BLaER1 treated with 17β-estradiol and CSF1 and Interleukin-3, amounts not matched to agents 10 nM and 100 nM (cell line): ENCODE data around the gene HIC1.

Experiments used
- H3K27ac ChIP-seq, 11 experiments: shearing (Covaris generic); formaldehyde crosslinking; 2 replicates each; pipeline ENCODE4 v1.8.1; 2022
- H3K27me3 ChIP-seq, 11 experiments: shearing (Covaris generic); formaldehyde crosslinking; 2 replicates each; pipeline ENCODE4 v1.8.1; 2022
- H3K36me3 ChIP-seq, 11 experiments: shearing (Covaris generic); formaldehyde crosslinking; 2 replicates each; pipeline ENCODE4 v1.8.1; 2022
- H3K4me1 ChIP-seq, 10 experiments: shearing (Covaris generic); formaldehyde crosslinking; 2 replicates each; pipeline ENCODE4 v1.8.1; 2022
- H3K4me2 ChIP-seq, 11 experiments: shearing (Covaris generic); formaldehyde crosslinking; 2 replicates each; pipeline ENCODE4 v1.8.1; 2022
- H3K4me3 ChIP-seq, 10 experiments: shearing (Covaris generic); formaldehyde crosslinking; 2 replicates each; pipeline ENCODE4 v1.8.1; 2022
- H3K9ac ChIP-seq, 11 experiments: shearing (Covaris generic); formaldehyde crosslinking; 2 replicates each; pipeline ENCODE4 v1.8.1; 2022
- H3K9me3 ChIP-seq, 11 experiments: shearing (Covaris generic); formaldehyde crosslinking; replicated peaks in 1 of 11; 2 replicates each; pipeline ENCODE4 v1.8.1; 2022
- H4K20me1 ChIP-seq, 11 experiments: shearing (Covaris generic); formaldehyde crosslinking; 2 replicates each; pipeline ENCODE4 v1.8.1; 2022
- Cebpa-rat ChIP-seq, 11 experiments: shearing (Covaris generic); IDR thresholded peaks; 2 replicates each; pipeline ENCODE4 v1.8.1; 2022

The HIC1 gene

GRCh38 chr17:2037155-2037554 lies 17.7 kb upstream of the HIC1 start:
- Histone ChIP-seq H3K27me3 (no peaks in the 10 kb centered on the region), H3K4me1 (peaks cover 25 to 40% (median 33%) of the 10 kb centered on the region in 10 experiments), H3K36me3 (peaks cover 18 to 58% (median 43%) of the 10 kb centered on the region in 11 experiments), H3K27ac (no peak overlapping the region), H3K4me2 (no peak overlapping the region), H4K20me1 (peaks cover 0 to 19% (median 4%) of the 10 kb centered on the region in 11 experiments; a peak in 7 of 22 replicates), H3K9ac (no peak overlapping the region; a peak in 1 of 22 replicates), H3K4me3 (no peak overlapping the region), H3K9me3 (no peaks in the 10 kb centered on the region)
- TF ChIP-seq Cebpa-rat (IDR thresholded peaks at IDR 0.05) = no peak

GRCh38 chr17:2040219-2040827 lies 14.6 kb upstream of the HIC1 start:
- Histone ChIP-seq H3K27ac (no peak overlapping the region), H4K20me1 (peaks cover 0 to 23% (median 10%) of the 10 kb centered on the region in 11 experiments; a peak in 10 of 22 replicates), H3K4me1 (peaks cover 22 to 37% (median 28%) of the 10 kb centered on the region in 10 experiments), H3K9ac (peak overlapping the region in 3 of 11 experiments; percentile 89 to 94 (median 93); a peak in 2 of 22 replicates), H3K4me3 (no peak overlapping the region), H3K36me3 (peaks cover 35 to 79% (median 57%) of the 10 kb centered on the region in 11 experiments), H3K27me3 (no peaks in the 10 kb centered on the region), H3K4me2 (peak overlapping the region in 2 of 11 experiments; percentile 95 to 98; a peak in 3 of 22 replicates), H3K9me3 (no peaks in the 10 kb centered on the region)
- no peak for TF ChIP-seq Cebpa-rat (IDR thresholded peaks at IDR 0.05)

GRCh38 chr17:2040942-2041560 lies 13.9 kb upstream of the HIC1 start:
- Histone ChIP-seq H3K4me2 (peak overlapping the region; percentile 90 to 99 (median 96)), H3K4me3 (peak overlapping the region; percentile 73 to 90 (median 78)), H3K27ac (peak overlapping the region in 10 of 11 experiments; percentile 88 to 96 (median 93); a peak in 20 of 22 replicates), H3K27me3 (no peaks in the 10 kb centered on the region), H4K20me1 (peaks cover 0 to 23% (median 11%) of the 10 kb centered on the region in 11 experiments; a peak in 10 of 22 replicates), H3K36me3 (peaks cover 31 to 73% (median 54%) of the 10 kb centered on the region in 11 experiments), H3K9ac (peak overlapping the region; percentile 87 to 95 (median 94)), H3K4me1 (peaks cover 22 to 34% (median 28%) of the 10 kb centered on the region in 10 experiments), H3K9me3 (no peaks in the 10 kb centered on the region)
- no peak for TF ChIP-seq Cebpa-rat (IDR thresholded peaks at IDR 0.05)

- Histone ChIP-seq H3K9me3 (no peaks in the 10 kb centered on the region), H4K20me1 (peaks cover 0 to 23% (median 11%) of the 10 kb centered on the region in 11 experiments; a peak in 10 of 22 replicates), H3K4me1 (peaks cover 22 to 34% (median 28%) of the 10 kb centered on the region in 10 experiments), H3K4me2 (peak within 1 kb of the TSS; percentile 90 to 99 (median 96)), H3K9ac (peak within 1 kb of the TSS; percentile 87 to 95 (median 94)), H3K27ac (peak within 1 kb of the TSS; percentile 88 to 96 (median 93)), H3K4me3 (peak within 1 kb of the TSS; percentile 73 to 90 (median 78)), H3K36me3 (peaks cover 24 to 66% (median 46%) of the 10 kb centered on the region in 11 experiments), H3K27me3 (no peaks in the 10 kb centered on the region)
- TF ChIP-seq Cebpa-rat (IDR thresholded peaks at IDR 0.05) = no peak
Measured at GRCh38 chr17:2041561-2042389, 13.1 kb upstream of the HIC1 start, which contains the start of gene OVCA2. OVCA2 (plus strand) TSS chr17:2042022; CDS start chr17:2042048, 26 bp downstream.

- H3K9me3 ChIP-seq = no peaks in the 10 kb centered on the region
- peak overlapping the region; percentile 88 to 96 (median 93) for H3K27ac ChIP-seq
Measured at GRCh38 chr17:2042390-2042847, 12.5 kb upstream of the HIC1 start.

GRCh38 chr17:2042933-2043332 lies 12.0 kb upstream of the HIC1 start:
- TF ChIP-seq Cebpa-rat (IDR thresholded peaks at IDR 0.05) = no peak
- peaks cover 13 to 54% (median 35%) of the 10 kb centered on the region in 11 experiments; a peak in 21 of 22 replicates for H3K36me3 ChIP-seq
- peak overlapping the region; percentile 90 to 99 (median 96) for H3K4me2 ChIP-seq
- H4K20me1 ChIP-seq = peaks cover 0 to 23% (median 11%) of the 10 kb centered on the region in 11 experiments; a peak in 10 of 22 replicates
- peaks cover 22 to 34% (median 28%) of the 10 kb centered on the region in 10 experiments for H3K4me1 ChIP-seq
- H3K9me3 ChIP-seq = no peaks in the 10 kb centered on the region
- peak overlapping the region; percentile 73 to 90 (median 78) for H3K4me3 ChIP-seq
- H3K27me3 ChIP-seq = peaks cover 0 to 5% (median 0%) of the 10 kb centered on the region in 11 experiments; a peak in 6 of 22 replicates
- peak overlapping the region; percentile 87 to 95 (median 94) for H3K9ac ChIP-seq
- H3K27ac ChIP-seq = peak overlapping the region in 10 of 11 experiments; percentile 88 to 96 (median 93); a peak in 17 of 22 replicates

More at GRCh38 chr17:2042390-2042847, 12.5 kb upstream of the HIC1 start:
- Histone ChIP-seq H3K4me1 (peaks cover 22 to 34% (median 28%) of the 10 kb centered on the region in 10 experiments), H3K4me2 (peak overlapping the region; percentile 90 to 99 (median 96)), H3K4me3 (peak overlapping the region; percentile 73 to 90 (median 78)), H3K27me3 (peaks cover 0 to under 1% (median 0%) of the 10 kb centered on the region in 11 experiments; a peak in 1 of 22 replicates), H3K36me3 (peaks cover 17 to 59% (median 40%) of the 10 kb centered on the region in 11 experiments; a peak in 21 of 22 replicates), H4K20me1 (peaks cover 0 to 23% (median 11%) of the 10 kb centered on the region in 11 experiments; a peak in 10 of 22 replicates), H3K9ac (peak overlapping the region; percentile 87 to 95 (median 94))
- no peak for TF ChIP-seq Cebpa-rat (IDR thresholded peaks at IDR 0.05)

- peak overlapping the region in 3 of 11 experiments; percentile 1 to 53 (median 19); a peak in 3 of 22 replicates for H3K9ac ChIP-seq
- H3K4me1 ChIP-seq = peaks cover 22 to 36% (median 29%) of the 10 kb centered on the region in 10 experiments
- peak overlapping the region in 7 of 11 experiments; percentile 13 to 98 (median 96); a peak in 9 of 22 replicates for H3K4me2 ChIP-seq
- H3K27ac ChIP-seq = no peak overlapping the region
- no peak for TF ChIP-seq Cebpa-rat (IDR thresholded peaks at IDR 0.05)
- H3K27me3 ChIP-seq = peaks cover 0 to 13% (median 7%) of the 10 kb centered on the region in 11 experiments; a peak in 13 of 22 replicates
- H3K9me3 ChIP-seq = no peaks in the 10 kb centered on the region
- H4K20me1 ChIP-seq = peaks cover 0 to 23% (median 11%) of the 10 kb centered on the region in 11 experiments; a peak in 10 of 22 replicates
- peaks cover 13 to 46% (median 28%) of the 10 kb centered on the region in 11 experiments; a peak in 21 of 22 replicates for H3K36me3 ChIP-seq
- H3K4me3 ChIP-seq = no peak overlapping the region
Measured at GRCh38 chr17:2043785-2044184, 11.1 kb upstream of the HIC1 start.
